Esophagus muscularis mucosa (tissue), 4 donors: ENCODE data around the gene THEMIS. TPM values are rescaled to one million over a fixed set of nuclear protein-coding genes. Genes with fewer than 3 reads are reported as not detected.
"Not testable (repeated sequence)": the region's sequence is repeated elsewhere in the genome, so short reads cannot be mapped to it uniquely, and the experiment has no call there.

Experiments used
- DNase-seq: peaks from one replicate; pipeline ENCODE4 v3.0.0-alpha.2; 2017; ENCODE audit errors: extremely low spot score
- H3K27ac ChIP-seq, 4 donors: fragments of 200-600 bp; sonication (generic); replicated peaks in 1 of 4; 1 replicate in 3 of 4; 2 replicates in 1 of 4; pipeline ENCODE4 v1.5.1; 2016 to 2019; ENCODE audit warnings: mild to moderate bottlenecking in 1 of 4
- H3K27me3 ChIP-seq, 4 donors: fragments of 200-600 bp; sonication (generic); one replicate each; pipeline versions ENCODE4 v1.5.1 to v1.6.0; 2016 to 2019
- H3K36me3 ChIP-seq, 4 donors: fragments of 200-600 bp; sonication (generic); one replicate each; pipeline ENCODE4 v1.5.1; 2016 to 2019
- H3K4me1 ChIP-seq, 4 donors: fragments of 200-600 bp; sonication (generic); one replicate each; pipeline ENCODE4 v1.5.1; 2016 to 2019
- H3K4me3 ChIP-seq, 4 donors: fragments of 200-600 bp; sonication (generic); 1 replicate in 2 of 4; 2 replicates in 2 of 4; pipeline ENCODE4 v1.5.1; 2016 to 2019; ENCODE audit warnings: mild to moderate bottlenecking in 4 of 4, moderate library complexity in 1 of 4
- H3K9me3 ChIP-seq, 4 donors: fragments of 200-600 bp; sonication (generic); 1 replicate in 3 of 4; 2 replicates in 1 of 4; pipeline ENCODE4 v1.5.1; 2016 to 2019
- CTCF ChIP-seq, 3 experiments: fragments of 200-600 bp in 2 of 3; fragments of 450-650 bp in 1 of 3; sonication (generic) in 2 of 3; IDR thresholded peaks; one replicate each; pipeline ENCODE4 v1.5.1; 2017 to 2019; ENCODE audit warnings: antibody characterized with exemption in 3 of 3, mild to moderate bottlenecking in 2 of 3, moderate library complexity in 1 of 3
- EP300 ChIP-seq: sonication (generic); formaldehyde crosslinking; IDR thresholded peaks from one replicate; pipeline ENCODE4 v1.6.1; 2017; ENCODE audit warnings: antibody characterized with exemption
- POLR2A ChIP-seq: fragments of 450-650 bp; IDR thresholded peaks from one replicate; pipeline ENCODE4 v1.6.1; 2017; ENCODE audit warnings: antibody characterized with exemption, moderate library complexity, mild to moderate bottlenecking, low read depth
- POLR2AphosphoS5 ChIP-seq, 2 donors: sonication (generic); formaldehyde crosslinking; IDR thresholded peaks; one replicate each; pipeline ENCODE4 v1.6.1; 2017; ENCODE audit warnings: antibody characterized with exemption in 2 of 2
- WGBS: methylation state at CpG from one replicate; pipeline ENCODE4 v1.1.5; 2018; 5-methylcytosine and 5-hydroxymethylcytosine counted together
- intact Hi-C: fragments of 100-400 bp; cut with DNase I; formaldehyde crosslinking; loops from one replicate; pipeline ENCODE4 v1.15.1; 2023
- total RNA-seq, 4 donors: library from RNA; depleted of rRNA; stranded (reverse); fragments of >200 nt; gene quantifications; one replicate each; pipeline versions ENCODE4 v1.1.0 to v1.2.1, GENCODE V29; 2016

THEMIS gene
- total RNA-seq, 4 donors from 2014 or later = 0.23 to 0.99 (median 0.61) TPM

- Histone ChIP-seq H3K9me3 (peaks cover 0 to 10% (median 8%) of the 10 kb centered on the region in 4 donors), H3K4me3 (no peak overlapping the region), H3K4me1 (no peaks in the 10 kb centered on the region), H3K27me3 (no peaks in the 10 kb centered on the region), H3K36me3 (no peaks in the 10 kb centered on the region), H3K27ac (no peak overlapping the region)
- TF ChIP-seq CTCF (IDR thresholded peaks at IDR 0.05) = no peak
- TF ChIP-seq POLR2AphosphoS5 (IDR thresholded peaks at IDR 0.05) = no peak
- no peak for TF ChIP-seq POLR2A
- TF ChIP-seq EP300 = no peak
- WGBS = 91% methylated on average over 7 of the region's 7 CpGs
- intact Hi-C loops = no loop called here
- no peak for DNase-seq
These were observed 33.3 kb upstream of the THEMIS start for GRCh38 chr6:127933852-127934840.

- H3K27ac ChIP-seq = no peak overlapping the region
- H3K4me1 ChIP-seq = no peaks in the 10 kb centered on the region
- H3K27me3 ChIP-seq = no peaks in the 10 kb centered on the region
- no peak overlapping the region for H3K4me3 ChIP-seq
- H3K36me3 ChIP-seq = no peaks in the 10 kb centered on the region
- intact Hi-C loops = no loop called here
- 84% methylated on average over 1 of the region's 1 CpG for WGBS
- no peak for DNase-seq
- TF ChIP-seq CTCF (IDR thresholded peaks at IDR 0.05) (no peak), EP300 (no peak), POLR2A (no peak), POLR2AphosphoS5 (IDR thresholded peaks at IDR 0.05) (no peak)
- H3K9me3 ChIP-seq = peaks cover 0 to 10% (median 8%) of the 10 kb centered on the region in 4 donors
These were observed 32.3 kb upstream of the THEMIS start for GRCh38 chr6:127933137-127933536.

DNA sequence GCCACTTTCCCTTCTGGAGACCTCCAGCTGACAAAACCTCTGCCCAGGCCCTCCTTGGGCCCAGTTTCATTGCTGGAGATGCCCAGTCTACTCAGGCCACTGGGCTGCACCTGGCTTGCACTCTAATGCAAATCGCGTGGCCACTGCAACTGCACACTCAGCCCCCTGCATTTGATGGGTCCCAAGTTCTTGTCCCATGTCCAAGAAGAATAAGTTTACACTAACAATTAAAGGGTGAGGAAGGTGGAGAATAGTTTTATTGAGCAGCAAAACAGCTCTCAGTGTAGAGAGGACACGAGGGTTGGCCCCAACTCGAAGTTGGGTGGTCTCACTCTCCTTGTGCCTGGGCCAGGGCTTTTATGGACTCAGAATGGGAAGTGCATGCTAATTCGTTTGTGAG lies 31.9 kb upstream of the THEMIS start:
- TF ChIP-seq POLR2AphosphoS5 (IDR thresholded peaks at IDR 0.05) (no peak), EP300 (no peak), POLR2A (no peak), CTCF (IDR thresholded peaks at IDR 0.05) (no peak)
- H3K27ac ChIP-seq = no peak overlapping the region
- H3K9me3 ChIP-seq = peaks cover 0 to 10% (median 8%) of the 10 kb centered on the region in 4 donors
- DNase-seq = no peak
- 83% methylated on average over 5 of the region's 5 CpGs for WGBS
- no peak overlapping the region for H3K4me3 ChIP-seq
- no peaks in the 10 kb centered on the region for H3K27me3 ChIP-seq
- H3K36me3 ChIP-seq = no peaks in the 10 kb centered on the region
- intact Hi-C loops = no loop called here
- no peaks in the 10 kb centered on the region for H3K4me1 ChIP-seq

GRCh38 chr6:127926441-127926840 lies 25.6 kb upstream of the THEMIS start:
- H3K4me1 ChIP-seq, H3K4me3 ChIP-seq, DNase-seq, intact Hi-C loops, H3K27ac ChIP-seq, H3K36me3 ChIP-seq, H3K27me3 ChIP-seq: not testable (repeated sequence)
- 96% methylated on average over 10 of the region's 10 CpGs for WGBS
- peaks cover 0 to 14% (median 6%) of the 10 kb centered on the region in 4 donors for H3K9me3 ChIP-seq

DNA sequence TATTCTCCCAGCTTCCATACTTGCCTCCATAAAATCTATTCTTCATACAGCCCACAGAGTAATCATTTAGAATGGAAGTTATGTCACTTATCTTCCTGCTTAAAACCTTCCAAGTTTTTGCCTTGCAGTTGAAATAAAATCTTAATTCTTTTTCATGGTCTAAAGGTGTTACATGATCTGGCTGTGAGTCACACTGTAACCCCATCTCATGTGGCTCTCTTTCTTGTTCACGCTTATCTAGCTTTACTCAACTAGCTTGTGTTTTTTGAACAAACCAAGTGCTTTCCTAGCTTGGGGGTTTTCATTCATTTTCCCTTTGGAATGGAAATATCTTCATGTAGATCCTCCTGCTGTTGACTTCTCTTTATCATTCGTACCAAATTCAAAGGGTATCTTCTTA lies 23.6 kb upstream of the THEMIS start:
- intact Hi-C loops = no loop called here

More for the DNA sequence above, 23.6 kb upstream of the THEMIS start:
- no peak overlapping the region for H3K4me3 ChIP-seq
- no peaks in the 10 kb centered on the region for H3K36me3 ChIP-seq
- no peak overlapping the region for H3K27ac ChIP-seq
- H3K27me3 ChIP-seq = no peaks in the 10 kb centered on the region
- 88% methylated on average over 2 of the region's 2 CpGs for WGBS
- H3K4me1 ChIP-seq = no peaks in the 10 kb centered on the region
- no peak for DNase-seq
- TF ChIP-seq POLR2AphosphoS5 (IDR thresholded peaks at IDR 0.05) = no peak
- TF ChIP-seq EP300 = no peak
- no peak for TF ChIP-seq CTCF (IDR thresholded peaks at IDR 0.05)
- TF ChIP-seq POLR2A = no peak
- peaks cover 0 to 14% (median 6%) of the 10 kb centered on the region in 4 donors for H3K9me3 ChIP-seq
